Measurements from ENCODE around the gene FES.
"Not testable (repeated sequence)": the region's sequence is repeated elsewhere in the genome, so short reads cannot be mapped to it uniquely, and the experiment has no call there.

- not testable (repeated sequence) for TF ChIP-seq CTCF, POLR2A (IDR thresholded peaks at IDR 0.05)
Observed at GRCh38 chr15:90926766-90927165, 42.5 kb downstream of the FES start.
